RWPE2 (cell line): ENCODE data around the gene SYMPK.
A peak's percentile ranks its signal among the peaks of the same experiment; 100 is the strongest.

ENCODE experiments used
- ATAC-seq: fragments of 200-7000 bp; cut with Tn5 transposase; 3 replicates; pipeline ENCODE4 v1.9.1; 2021; ENCODE audit warnings: low read depth
- DNase-seq: peaks from one replicate; pipeline ENCODE4 v3.0.0-alpha.2; 2020; ENCODE audit warnings: low spot score
- H3K27ac ChIP-seq: fragments of 450-650 bp; 2 replicates; pipeline ENCODE4 v1.5.1; 2017; ENCODE audit warnings: mild to moderate bottlenecking; ENCODE audit not compliant: poor library complexity, severe bottlenecking
- H3K27me3 ChIP-seq: fragments of 250-450 bp; sonication (Bioruptor Pico); 2 replicates; pipeline ENCODE4 v1.5.1; 2021; ENCODE audit warnings: mild to moderate bottlenecking, moderate library complexity; ENCODE audit not compliant: insufficient read depth, poor library complexity, severe bottlenecking
- H3K36me3 ChIP-seq: fragments of 250-450 bp; sonication (Bioruptor Pico); 2 replicates; pipeline ENCODE4 v1.5.1; 2020; ENCODE audit warnings: low read depth, mild to moderate bottlenecking, moderate library complexity
- H3K4me1 ChIP-seq: fragments of 250-450 bp; sonication (Bioruptor Pico); 2 replicates; pipeline ENCODE4 v1.5.1; 2021; ENCODE audit warnings: mild to moderate bottlenecking, moderate library complexity; ENCODE audit not compliant: insufficient read depth, poor library complexity, severe bottlenecking
- H3K4me3 ChIP-seq: fragments of 250-450 bp; sonication (Bioruptor Pico); 2 replicates; pipeline ENCODE4 v1.5.1; 2021; ENCODE audit warnings: mild to moderate bottlenecking, moderate library complexity; ENCODE audit not compliant: severe bottlenecking
- H3K9me3 ChIP-seq: fragments of 250-450 bp; sonication (Bioruptor Pico); 2 replicates; pipeline ENCODE4 v1.5.1; 2021; ENCODE audit warnings: mild to moderate bottlenecking, moderate library complexity; ENCODE audit not compliant: severe bottlenecking
- CTCF ChIP-seq: fragments of 450-650 bp; IDR thresholded peaks from one replicate; pipeline ENCODE4 v1.5.1; 2017; ENCODE audit warnings: mild to moderate bottlenecking, moderate library complexity; ENCODE audit not compliant: poor library complexity, severe bottlenecking

SYMPK gene

GRCh38 chr19:45885556-45886426, 22.8 kb upstream of the SYMPK start, which contains the start of gene IRF2BP1:
TSS of gene IRF2BP1 (minus strand) at chr19:45886141. CDS start at chr19:45885774, 367 bp downstream.
- no peak for TF ChIP-seq CTCF
- peak; percentile 63 for ATAC-seq
- Histone ChIP-seq H3K27ac (peak within 1 kb of the TSS; percentile 61), H3K36me3 (peaks cover 4% of the 10 kb centered on the region), H3K4me3 (peak within 1 kb of the TSS; percentile 69), H3K4me1 (peaks cover 6% of the 10 kb centered on the region), H3K27me3 (no peaks in the 10 kb centered on the region), H3K9me3 (no peaks in the 10 kb centered on the region)
- peak; percentile 92 for DNase-seq

- H3K4me3 ChIP-seq, result peak overlapping the region; percentile 69
- H3K27ac ChIP-seq, result peak overlapping the region; percentile 61
- no peaks in the 10 kb centered on the region for H3K9me3 ChIP-seq
- H3K4me1 ChIP-seq, result peaks cover 6% of the 10 kb centered on the region
- ATAC-seq (no peak), DNase-seq (no peak)
- no peak for TF ChIP-seq CTCF
- H3K36me3 ChIP-seq, result peaks cover 4% of the 10 kb centered on the region
- no peaks in the 10 kb centered on the region for H3K27me3 ChIP-seq
Measured at GRCh38 chr19:45884682-45885555, 22.0 kb upstream of the SYMPK start.

GRCh38 chr19:45883881-45884681, 21.1 kb upstream of the SYMPK start:
- TF ChIP-seq CTCF, result no peak
- DNase-seq (no peak), ATAC-seq (no peak)
- H3K4me1 ChIP-seq, result peaks cover 6% of the 10 kb centered on the region
- H3K36me3 ChIP-seq, result peaks cover 4% of the 10 kb centered on the region
- no peak overlapping the region for H3K27ac ChIP-seq
- no peaks in the 10 kb centered on the region for H3K27me3 ChIP-seq
- H3K9me3 ChIP-seq, result no peaks in the 10 kb centered on the region
- no peak overlapping the region for H3K4me3 ChIP-seq

- Histone ChIP-seq H3K4me3 (no peak overlapping the region), H3K4me1 (peaks cover 6% of the 10 kb centered on the region), H3K36me3 (peaks cover 4% of the 10 kb centered on the region), H3K27ac (no peak overlapping the region), H3K27me3 (no peaks in the 10 kb centered on the region), H3K9me3 (no peaks in the 10 kb centered on the region)
- peak; percentile 72 for TF ChIP-seq CTCF
- ATAC-seq, result no peak
- no peak for DNase-seq
Measured at GRCh38 chr19:45883586-45883880, 20.6 kb upstream of the SYMPK start.
